CD4-positive, alpha-beta T cell (primary cell): ENCODE data around the gene DEPDC4. TPM values are rescaled to one million over a fixed set of nuclear protein-coding genes. Genes with fewer than 3 reads are reported as not detected.
"Not testable (repeated sequence)": the region's sequence is repeated elsewhere in the genome, so short reads cannot be mapped to it uniquely, and the experiment has no call there.

Experiments used
- ATAC-seq: fragments of 200-7000 bp; cut with Tn5 transposase; one replicate; pipeline ENCODE4 v1.10.0; 2022; ENCODE audit warnings: mild to moderate bottlenecking; ENCODE audit not compliant: poor library complexity
- CTCF ChIA-PET: fragments of 350-600 bp; sonication (Branson Sonifier 250); formaldehyde crosslinking; loops from one replicate; lab custom pipeline; 2021; ENCODE audit warnings: antibody characterized with exemption, inconsistent platforms; lab: Charles Lee
- POLR2A ChIA-PET: fragments of 350-600 bp; sonication (Branson Sonifier 250); formaldehyde crosslinking; loops from one replicate; lab custom pipeline; 2021; ENCODE audit warnings: antibody characterized with exemption, inconsistent platforms; lab: Charles Lee
- DNase-seq, 14 experiments: peaks; one replicate each; pipeline ENCODE4 v3.0.0-alpha.2; 2013 to 2020; ENCODE audit warnings: mixed read lengths in 2 of 14
- H3K27ac ChIP-seq, 2 donors: one replicate each; pipeline versions ENCODE4 v1.5.1 to v1.7.0; 2013; ENCODE audit warnings: low read length in 2 of 2, low read depth in 1 of 2, mild to moderate bottlenecking in 1 of 2
- H3K27me3 ChIP-seq, 2 experiments: 1 replicate in 1 of 2; 2 replicates in 1 of 2; pipeline versions ENCODE4 v1.6.1 to v1.7.0; 2013; ENCODE audit warnings: low read length in 2 of 2, control low read depth in 1 of 2, mild to moderate bottlenecking in 1 of 2, moderate library complexity in 1 of 2; ENCODE audit not compliant: insufficient read depth in 2 of 2, control insufficient read depth in 1 of 2
- H3K36me3 ChIP-seq: one replicate; pipeline ENCODE4 v1.6.1; 2013; ENCODE audit warnings: low read length, control low read depth; ENCODE audit not compliant: insufficient read depth
- H3K4me1 ChIP-seq: one replicate; pipeline ENCODE4 v1.6.1; 2013; ENCODE audit warnings: low read length, control low read depth; ENCODE audit not compliant: insufficient read depth
- H3K4me3 ChIP-seq: one replicate; pipeline ENCODE4 v1.5.1; 2013; ENCODE audit warnings: mild to moderate bottlenecking, low read length, moderate library complexity
- H3K9me3 ChIP-seq, 2 experiments: 1 replicate in 1 of 2; 2 replicates in 1 of 2; pipeline versions ENCODE4 v1.6.1 to v1.7.0; 2013; ENCODE audit warnings: low read length in 2 of 2, mild to moderate bottlenecking in 2 of 2, control low read depth in 1 of 2, moderate library complexity in 1 of 2; ENCODE audit not compliant: control insufficient read depth in 1 of 2, insufficient read depth in 1 of 2
- H3K27ac Mint-ChIP-seq: one replicate; pipeline ENCODE4 v1.8.0; 2020; ENCODE audit warnings: mixed read lengths
- H3K27me3 Mint-ChIP-seq: one replicate; pipeline ENCODE4 v1.8.0; 2021; ENCODE audit warnings: mixed read lengths
- H3K36me3 Mint-ChIP-seq: one replicate; pipeline ENCODE4 v1.8.0; 2021; ENCODE audit warnings: low read depth, mixed read lengths
- H3K4me1 Mint-ChIP-seq: one replicate; pipeline ENCODE4 v1.8.0; 2021; ENCODE audit warnings: low read depth, mixed read lengths
- H3K4me3 Mint-ChIP-seq: one replicate; pipeline ENCODE4 v1.8.0; 2020; ENCODE audit warnings: mild to moderate bottlenecking, mixed read lengths
- H3K9me3 Mint-ChIP-seq: one replicate; pipeline ENCODE4 v1.8.0; 2020; ENCODE audit warnings: mixed read lengths
- CTCF ChIP-seq: fragments of 200-600 bp; IDR thresholded peaks from one replicate; pipeline ENCODE4 v1.8.0; 2022; ENCODE audit warnings: antibody characterized with exemption, mild to moderate bottlenecking
- intact Hi-C, 2 experiments: fragments of 100-400 bp; cut with DNase I in 1 of 2; cut with micrococcal nuclease in 1 of 2; formaldehyde crosslinking; loops; one replicate each; pipeline versions ENCODE4 v1.15.1 to v1.9.0; 2023 to 2025; cut with DNase I, micrococcal nuclease
- total RNA-seq, 174 experiments: library from RNA in 2 of 174; stranded (reverse) in 2 of 174; gene quantifications; one replicate each; pipeline ENCODE4 v1.2.3 and lab custom pipeline; 2021 to 2026

DEPDC4 gene
- total RNA-seq, 2 experiments from 2014 or later, result 0.27 to 0.50 TPM

- Histone ChIP-seq H3K27me3 (no peaks in the 10 kb centered on the region), H3K36me3 (peaks cover 38% of the 10 kb centered on the region), H3K27ac (no peak overlapping the region), H3K4me3 (no peak overlapping the region), H3K4me1 (no peaks in the 10 kb centered on the region), H3K9me3 (peaks cover 0 to 10% of the 10 kb centered on the region in 2 experiments)
- Mint-ChIP-seq H3K4me1 (no peaks in the 10 kb centered on the region), H3K27me3 (no peaks in the 10 kb centered on the region), H3K27ac (no peak overlapping the region), H3K9me3 (peaks cover 18% of the 10 kb centered on the region), H3K36me3 (peaks cover 97% of the 10 kb centered on the region), H3K4me3 (no peak overlapping the region)
- intact Hi-C loops, result no loop called here
- POLR2A ChIA-PET, result interaction anchor here (1.0 kb wide), 1 partner anchor 12 kb away, joined by 3 read pairs; no protein-coding TSS in a partner anchor
- no peak for DNase-seq
- CTCF ChIA-PET, result no interaction called here
- no peak for TF ChIP-seq CTCF
- ATAC-seq, result no peak
These were observed 37.0 kb upstream of the DEPDC4 start for GRCh38 chr12:100303831-100304230.

- no peak overlapping the region for H3K27ac Mint-ChIP-seq
- no peak overlapping the region for H3K4me3 Mint-ChIP-seq
- no peak for DNase-seq
- H3K9me3 Mint-ChIP-seq, result peaks cover 18% of the 10 kb centered on the region
- no peaks in the 10 kb centered on the region for H3K27me3 ChIP-seq
- peaks cover 46% of the 10 kb centered on the region for H3K36me3 ChIP-seq
- no peak overlapping the region for H3K27ac ChIP-seq
- POLR2A ChIA-PET, result no interaction called here
- H3K4me3 ChIP-seq, result no peak overlapping the region
- ATAC-seq, result no peak
- no peaks in the 10 kb centered on the region for H3K4me1 Mint-ChIP-seq
- intact Hi-C loops, result no loop called here
- CTCF ChIA-PET, result no interaction called here
- H3K27me3 Mint-ChIP-seq, result no peaks in the 10 kb centered on the region
- H3K9me3 ChIP-seq, result peaks cover 0 to 10% of the 10 kb centered on the region in 2 experiments
- H3K36me3 Mint-ChIP-seq, result peaks cover 98% of the 10 kb centered on the region
- TF ChIP-seq CTCF, result no peak
- no peaks in the 10 kb centered on the region for H3K4me1 ChIP-seq
These were observed 35.2 kb upstream of the DEPDC4 start for GRCh38 chr12:100302081-100302480.

- H3K4me1 Mint-ChIP-seq, result no peaks in the 10 kb centered on the region
- H3K36me3 Mint-ChIP-seq, result peaks cover 71% of the 10 kb centered on the region
- Histone ChIP-seq H3K36me3 (peaks cover 42% of the 10 kb centered on the region), H3K27me3 (no peaks in the 10 kb centered on the region), H3K4me3 (no peak overlapping the region), H3K4me1 (no peaks in the 10 kb centered on the region), H3K27ac (no peak overlapping the region), H3K9me3 (no peaks in the 10 kb centered on the region)
- peaks cover 12% of the 10 kb centered on the region for H3K9me3 Mint-ChIP-seq
- no peak for ATAC-seq
- intact Hi-C loops, result no loop called here
- ChIA-PET POLR2A (no interaction called here), CTCF (no interaction called here)
- no peak overlapping the region for H3K4me3 Mint-ChIP-seq
- no peaks in the 10 kb centered on the region for H3K27me3 Mint-ChIP-seq
- TF ChIP-seq CTCF, result no peak
- no peak for DNase-seq
- H3K27ac Mint-ChIP-seq, result no peak overlapping the region
These were observed 29.1 kb upstream of the DEPDC4 start for GRCh38 chr12:100295764-100296555.

DNA sequence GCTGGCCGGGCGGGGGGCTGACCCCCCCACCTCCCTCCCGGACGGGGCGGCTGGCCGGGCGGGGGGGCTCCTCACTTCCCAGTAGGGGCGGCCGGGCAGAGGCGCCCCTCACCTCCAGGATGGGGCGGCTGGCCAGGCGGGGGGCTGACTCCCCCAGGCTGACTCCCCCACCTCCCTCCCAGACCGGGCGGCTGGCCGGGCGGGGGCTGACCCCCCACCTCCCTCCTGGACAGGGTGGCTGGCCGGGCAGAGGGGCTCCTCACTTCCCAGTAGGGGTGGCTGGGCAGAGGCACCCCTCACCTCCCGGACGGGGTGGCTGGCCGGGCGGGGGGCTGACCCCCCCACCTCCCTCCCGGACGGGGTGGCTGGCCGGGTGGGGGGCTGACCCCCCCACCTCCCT is 27.5 kb upstream of the DEPDC4 start:
- H3K4me1 Mint-ChIP-seq, H3K27me3 Mint-ChIP-seq, intact Hi-C loops, H3K4me1 ChIP-seq, ATAC-seq, H3K9me3 Mint-ChIP-seq, H3K4me3 Mint-ChIP-seq, H3K27ac ChIP-seq, H3K9me3 ChIP-seq, H3K27ac Mint-ChIP-seq, CTCF ChIA-PET, POLR2A ChIA-PET, DNase-seq, H3K4me3 ChIP-seq, H3K27me3 ChIP-seq: not testable (repeated sequence)
- H3K36me3 Mint-ChIP-seq, result peaks cover 70% of the 10 kb centered on the region
- H3K36me3 ChIP-seq, result peaks cover 30% of the 10 kb centered on the region
